PC-3 (cell line): ENCODE results near the gene NMUR1. TPM values are rescaled to one million over a fixed set of nuclear protein-coding genes. Genes with fewer than 3 reads are reported as not detected.

ENCODE experiments used
- ATAC-seq: fragments of 200-7000 bp; cut with Tn5 transposase; 2 replicates; pipeline ENCODE4 v1.9.1; 2020; ENCODE audit warnings: mild to moderate bottlenecking, moderate library complexity
- BruUV-seq: library from RNA; stranded (reverse); fragments of 400-500 nt; replicated peaks from 2 replicates; lab custom pipeline; 2021; lab: Mats Ljungman, UMichigan
- CTCF ChIA-PET: fragments of 300-600 bp; sonication (Branson Sonifier 250); formaldehyde crosslinking; loops from one replicate; lab custom pipeline; 2022; ENCODE audit warnings: antibody characterized with exemption; lab: Charles Lee
- POLR2A ChIA-PET: fragments of 300-600 bp; sonication (Branson Sonifier 250); formaldehyde crosslinking; loops from one replicate; lab custom pipeline; 2022; ENCODE audit warnings: antibody characterized with exemption; ENCODE audit not compliant: unreplicated experiment; lab: Charles Lee
- DNase-seq: peaks from one replicate; pipeline ENCODE4 v3.0.0-alpha.2; 2015
- H2AFZ ChIP-seq: fragments of 300-600 bp; sonication (generic); 2 replicates; pipeline ENCODE4 v1.6.0; 2016; ENCODE audit warnings: antibody characterized with exemption, low read length
- H3F3A ChIP-seq: fragments of 300-600 bp; sonication (generic); one replicate; pipeline ENCODE4 v1.6.0; 2017; ENCODE audit warnings: antibody characterized with exemption, low read length, control low read depth, mild to moderate bottlenecking; ENCODE audit not compliant: unreplicated experiment
- H3K27ac ChIP-seq: fragments of 300-600 bp; sonication (generic); 2 replicates; pipeline ENCODE4 v1.5.1; 2016; ENCODE audit warnings: mild to moderate bottlenecking, low read length
- H3K27me3 ChIP-seq: fragments of 300-600 bp; sonication (generic); 2 replicates; pipeline ENCODE4 v1.6.1; 2016; ENCODE audit warnings: low read length, mixed read lengths
- H3K36me3 ChIP-seq: fragments of 300-600 bp; sonication (generic); 2 replicates; pipeline ENCODE4 v1.6.1; 2016; ENCODE audit warnings: low read depth, mixed run types, low read length, mixed read lengths
- H3K4me1 ChIP-seq: fragments of 300-600 bp; sonication (generic); 2 replicates; pipeline ENCODE4 v1.5.1; 2016; ENCODE audit warnings: low read length; ENCODE audit not compliant: insufficient read depth
- H3K4me2 ChIP-seq: fragments of 300-600 bp; sonication (generic); 2 replicates; pipeline ENCODE4 v1.6.0; 2016; ENCODE audit warnings: low read length
- H3K4me3 ChIP-seq: fragments of 300-600 bp; sonication (generic); 2 replicates; pipeline ENCODE4 v1.5.1; 2016; ENCODE audit warnings: mild to moderate bottlenecking, low read length, mixed read lengths
- H3K79me2 ChIP-seq: fragments of 300-600 bp; sonication (generic); 2 replicates; pipeline ENCODE4 v1.6.1; 2017; ENCODE audit warnings: low read length, mixed read lengths
- H3K9ac ChIP-seq: fragments of 300-600 bp; sonication (generic); 2 replicates; pipeline ENCODE4 v1.6.0; 2016; ENCODE audit warnings: mild to moderate bottlenecking, low read length
- H3K9me2 ChIP-seq: fragments of 300-600 bp; sonication (generic); replicated peaks from 2 replicates; pipeline ENCODE4 v1.6.1; 2016; ENCODE audit warnings: mixed run types, low read length, mixed read lengths
- H3K9me3 ChIP-seq: fragments of 300-600 bp; sonication (generic); 2 replicates; pipeline ENCODE4 v1.6.1; 2016; ENCODE audit warnings: low read length, mixed read lengths
- H4K20me1 ChIP-seq: fragments of 300-600 bp; sonication (generic); 2 replicates; pipeline ENCODE4 v1.6.1; 2016; ENCODE audit warnings: low read length, mixed read lengths
- CTCF ChIP-seq: fragments of 300-600 bp; sonication (generic); conservative IDR thresholded peaks from 2 replicates; pipeline ENCODE4 v1.5.1; 2017; ENCODE audit warnings: antibody characterized with exemption, low read depth, mild to moderate bottlenecking, low read length
- EZH2 ChIP-seq: fragments of 300-600 bp; sonication (generic); IDR thresholded peaks from one replicate; pipeline ENCODE4 v1.6.1; 2017; ENCODE audit warnings: antibody characterized with exemption, mild to moderate bottlenecking, low read length; ENCODE audit not compliant: unreplicated experiment
- EZH2phosphoT487 ChIP-seq: fragments of 300-600 bp; sonication (generic); IDR thresholded peaks from 2 replicates; pipeline ENCODE4 v1.6.1; 2018; ENCODE audit warnings: mild to moderate bottlenecking, antibody characterized with exemption, low read length, borderline replicate concordance
- intact Hi-C: fragments of 100-400 bp; cut with micrococcal nuclease; formaldehyde crosslinking; loops from 2 replicates; pipeline ENCODE4 v1.9.0; 2023
- total RNA-seq: library from RNA; depleted of rRNA; stranded (reverse); fragments of >200 nt; gene quantifications from 2 replicates; pipeline ENCODE4 v1.2.3, GENCODE V29; 2014; rRNA removed

NMUR1 gene
- total RNA-seq, 1 experiment from 2014 or later: not detected

- Histone ChIP-seq H3K9ac (no peak overlapping the region), H3F3A (no peaks in the 10 kb centered on the region), H3K9me3 (no peaks in the 10 kb centered on the region), H3K27ac (no peak overlapping the region), H2AFZ (no peak overlapping the region), H3K9me2 (no peaks in the 10 kb centered on the region), H3K4me3 (no peak overlapping the region), H3K4me1 (no peaks in the 10 kb centered on the region), H3K4me2 (no peak overlapping the region), H3K79me2 (no peaks in the 10 kb centered on the region), H4K20me1 (no peaks in the 10 kb centered on the region), H3K27me3 (no peaks in the 10 kb centered on the region), H3K36me3 (no peaks in the 10 kb centered on the region)
- TF ChIP-seq EZH2 (no peak), CTCF (no peak), EZH2phosphoT487 (no peak)
- no peak for ATAC-seq
- BruUV-seq: no TSS peak
- CTCF ChIA-PET: no interaction called here
- no peak for DNase-seq
- intact Hi-C loops: no loop called here
- POLR2A ChIA-PET: interaction anchor here (0.6 to 0.9 kb wide), 3 partner anchors 11 to 584 kb away, joined by 3 to 8 read pairs (median 3); partner anchors contain the start of gene NCL
Measured at GRCh38 chr2:231475965-231476364, 54.3 kb downstream of the NMUR1 start.

Other genes starting within 250 kb of the NMUR1 start
- gene B3GNT7, start 134.7 kb downstream of the NMUR1 start, total RNA-seq: 11.0 and 11.2 TPM in 2 replicates
- gene NCL, start 66.0 kb downstream of the NMUR1 start, total RNA-seq: 430 and 507 TPM in 2 replicates
- not detected in 2 replicates for gene TEX44, start 62.4 kb upstream of the NMUR1 start, total RNA-seq
- gene PTMA, start 178.1 kb upstream of the NMUR1 start, total RNA-seq: 1,625 and 2,032 TPM in 2 replicates